Activated CD4-positive, alpha-beta memory T cell treated with anti-CD3 and anti-CD28 coated beads, Interleukin-2, amount 10 ng/mL, durations not matched to agents 7 days and 5 days (primary cell): Measurements from ENCODE around the gene PEX3. TPM values are rescaled to one million over a fixed set of nuclear protein-coding genes. Genes with fewer than 3 reads are reported as not detected.
A peak's percentile ranks its signal among the peaks of the same experiment; 100 is the strongest.

Experiments
- CTCF ChIA-PET: fragments of 350-600 bp; sonication (Branson Sonifier 250); formaldehyde crosslinking; loops from one replicate; lab custom pipeline; 2021; ENCODE audit warnings: antibody characterized with exemption, inconsistent platforms; lab: Charles Lee
- POLR2A ChIA-PET: fragments of 350-600 bp; sonication (Branson Sonifier 250); formaldehyde crosslinking; loops from one replicate; lab custom pipeline; 2021; ENCODE audit warnings: antibody characterized with exemption; lab: Charles Lee
- DNase-seq: peaks from one replicate; pipeline ENCODE4 v3.0.0-alpha.2; 2020
- H3K27ac Mint-ChIP-seq: one replicate; pipeline ENCODE4 v1.8.0; 2021; ENCODE audit warnings: mild to moderate bottlenecking, mixed read lengths
- H3K27me3 Mint-ChIP-seq: one replicate; pipeline ENCODE4 v1.8.0; 2021; ENCODE audit warnings: mixed read lengths
- H3K36me3 Mint-ChIP-seq: one replicate; pipeline ENCODE4 v1.8.0; 2021; ENCODE audit warnings: low read depth, mixed read lengths
- H3K4me1 Mint-ChIP-seq: one replicate; pipeline ENCODE4 v1.8.0; 2021; ENCODE audit warnings: mixed read lengths
- H3K4me3 Mint-ChIP-seq: one replicate; pipeline ENCODE4 v1.8.0; 2021; ENCODE audit warnings: mild to moderate bottlenecking, mixed read lengths
- H3K9me3 Mint-ChIP-seq: one replicate; pipeline ENCODE4 v1.8.0; 2021; ENCODE audit warnings: mixed read lengths
- total RNA-seq, 2 experiments: library from RNA; stranded (reverse); gene quantifications; one replicate each; pipeline ENCODE4 v1.2.3, GENCODE V29; 2021

The PEX3 gene, protein sequence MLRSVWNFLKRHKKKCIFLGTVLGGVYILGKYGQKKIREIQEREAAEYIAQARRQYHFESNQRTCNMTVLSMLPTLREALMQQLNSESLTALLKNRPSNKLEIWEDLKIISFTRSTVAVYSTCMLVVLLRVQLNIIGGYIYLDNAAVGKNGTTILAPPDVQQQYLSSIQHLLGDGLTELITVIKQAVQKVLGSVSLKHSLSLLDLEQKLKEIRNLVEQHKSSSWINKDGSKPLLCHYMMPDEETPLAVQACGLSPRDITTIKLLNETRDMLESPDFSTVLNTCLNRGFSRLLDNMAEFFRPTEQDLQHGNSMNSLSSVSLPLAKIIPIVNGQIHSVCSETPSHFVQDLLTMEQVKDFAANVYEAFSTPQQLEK
- total RNA-seq = 10 to 100 TPM; 14.1 to 15.9 TPM

DNA sequence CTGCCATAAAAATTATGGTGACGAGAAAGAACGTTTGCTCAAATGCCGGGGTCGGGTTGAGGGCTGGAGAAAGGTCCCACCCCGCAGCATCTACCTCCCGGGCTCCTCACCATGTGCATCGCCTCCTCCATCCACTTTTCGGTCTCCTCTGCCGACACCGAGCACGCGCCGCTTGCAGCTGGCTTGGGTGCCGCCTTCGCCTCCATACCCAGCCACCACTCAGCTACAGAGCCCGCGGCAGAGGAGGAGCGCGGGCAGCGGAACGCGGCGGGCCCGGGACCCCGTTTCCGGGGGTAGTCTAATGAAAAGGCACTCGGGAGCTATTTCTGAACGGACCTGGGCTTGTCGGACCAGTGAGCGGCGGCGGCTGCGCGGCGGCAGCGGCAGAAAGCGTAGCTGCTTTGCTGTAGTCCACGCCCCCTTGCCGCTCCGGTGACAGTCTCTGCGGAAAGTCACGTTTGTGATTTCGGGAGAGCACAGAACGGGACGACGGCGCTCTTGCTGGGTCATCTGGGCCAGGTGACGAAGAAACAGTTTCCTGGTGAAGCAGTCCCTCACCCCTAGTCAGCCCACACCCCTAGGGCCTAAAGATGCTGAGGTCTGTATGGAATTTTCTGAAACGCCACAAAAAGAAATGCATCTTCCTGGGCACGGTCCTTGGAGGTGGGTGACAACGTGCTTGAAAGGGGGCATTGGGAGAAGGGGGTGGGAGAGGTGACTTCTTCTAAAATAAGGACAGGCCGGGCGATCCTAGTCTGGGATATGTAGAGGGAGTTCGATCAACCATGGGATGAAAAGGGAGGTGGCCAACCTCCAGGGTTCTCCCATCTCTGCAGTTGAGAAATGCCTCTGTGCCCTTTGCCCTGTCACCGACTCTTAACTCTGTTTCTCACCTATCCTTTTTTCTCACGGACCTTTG, at the start of gene PEX3, which contains the start of gene ADAT2:
PEX3 (plus strand) TSS at position 353 of the 919 bp plus-strand sequence; CDS start at position 591, 238 bp downstream.
ADAT2 (minus strand) TSS at position 243 of the 919 bp plus-strand sequence; CDS start at position 206, 37 bp downstream.
- no peaks in the 10 kb centered on the region for H3K27me3 Mint-ChIP-seq
- DNase-seq = peak; percentile 95
- H3K9me3 Mint-ChIP-seq = no peaks in the 10 kb centered on the region
- H3K4me3 Mint-ChIP-seq = peak within 1 kb of the TSS; percentile 92
- CTCF ChIA-PET = interaction anchor here (0.6 to 1.3 kb wide), 7 partner anchors 9 to 392 kb away, joined by 3 to 7 read pairs (median 3); partner anchors contain the start of gene LTV1
- H3K4me1 Mint-ChIP-seq = peaks cover 40% of the 10 kb centered on the region
- peaks cover 3% of the 10 kb centered on the region for H3K36me3 Mint-ChIP-seq
- POLR2A ChIA-PET = interaction anchor here (0.7 to 5.2 kb wide), 25 partner anchors 9 to 645 kb away, joined by 3 to 45 read pairs (median 4); partner anchors contain the start of genes FUCA2, HIVEP2, LTV1 and SF3B5
- H3K27ac Mint-ChIP-seq = peak within 1 kb of the TSS; percentile 92

DNA sequence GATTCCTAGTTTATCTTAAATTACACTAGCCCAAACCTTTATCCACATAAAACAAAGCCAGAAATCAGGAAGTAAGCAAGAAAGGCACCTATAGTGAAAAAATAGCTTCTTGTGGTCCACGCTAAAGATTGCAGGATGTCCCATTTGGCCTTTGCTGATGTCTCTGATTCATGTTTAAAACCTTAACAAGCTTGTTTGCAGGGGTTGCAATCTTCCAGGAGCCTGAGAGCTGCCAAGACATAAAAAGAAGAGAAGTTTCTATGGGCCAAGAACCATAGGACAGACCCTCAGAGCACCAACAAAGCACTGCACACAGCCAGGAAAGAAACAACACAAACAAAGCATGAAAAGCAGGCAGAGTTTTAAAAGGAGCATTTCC, 49.5 kb upstream of the PEX3 start:
- H3K4me1 Mint-ChIP-seq = peaks cover 37% of the 10 kb centered on the region
- ChIA-PET POLR2A (no interaction called here), CTCF (interaction anchor here (1.2 kb wide), 1 partner anchor 26 kb away, joined by 4 read pairs; no protein-coding TSS in a partner anchor)
- no peaks in the 10 kb centered on the region for H3K36me3 Mint-ChIP-seq
- H3K4me3 Mint-ChIP-seq = no peak overlapping the region
- no peaks in the 10 kb centered on the region for H3K27me3 Mint-ChIP-seq
- DNase-seq = no peak
- no peaks in the 10 kb centered on the region for H3K9me3 Mint-ChIP-seq
- no peak overlapping the region for H3K27ac Mint-ChIP-seq

DNA sequence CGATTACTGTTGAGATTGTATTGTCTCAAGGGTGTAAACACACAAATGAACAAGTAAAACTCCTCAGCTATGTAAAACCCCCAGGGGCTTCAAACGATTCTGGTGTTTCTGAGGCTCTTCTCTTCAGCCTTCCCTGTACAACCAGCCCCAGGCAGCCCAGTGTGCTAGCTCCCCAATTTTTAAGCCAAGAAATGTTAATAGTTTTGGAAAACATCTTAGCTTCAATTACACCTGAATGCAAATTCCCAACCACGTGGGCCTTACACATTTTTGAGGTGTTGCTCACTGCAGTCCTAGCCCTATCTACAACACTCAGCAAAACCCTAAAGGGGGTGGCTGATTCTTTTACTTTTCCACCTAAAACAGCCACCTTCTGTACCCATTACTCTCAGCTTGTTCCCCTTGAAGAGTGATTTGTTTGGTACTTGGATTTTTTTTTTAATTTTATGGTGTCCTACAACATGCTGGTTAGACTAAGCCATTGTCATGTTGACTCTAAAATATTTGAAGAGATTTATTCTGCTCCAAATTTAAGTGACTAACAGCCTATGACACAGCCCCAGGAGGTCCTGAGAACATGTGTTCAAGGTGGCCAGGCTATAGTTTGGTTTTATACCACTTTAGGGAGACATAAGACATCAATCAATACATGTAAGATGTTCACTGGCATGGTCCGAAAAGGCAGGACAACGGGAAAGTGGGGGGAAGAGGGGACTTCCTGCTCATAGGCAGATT, 48.8 kb upstream of the PEX3 start:
- Mint-ChIP-seq H3K27me3 (no peaks in the 10 kb centered on the region), H3K9me3 (no peaks in the 10 kb centered on the region), H3K27ac (no peak overlapping the region), H3K36me3 (no peaks in the 10 kb centered on the region), H3K4me3 (no peak overlapping the region), H3K4me1 (peaks cover 32% of the 10 kb centered on the region)
- CTCF ChIA-PET = interaction anchor here (1.2 kb wide), 1 partner anchor 25 kb away, joined by 4 read pairs; no protein-coding TSS in a partner anchor
- no peak for DNase-seq
- POLR2A ChIA-PET = no interaction called here

DNA sequence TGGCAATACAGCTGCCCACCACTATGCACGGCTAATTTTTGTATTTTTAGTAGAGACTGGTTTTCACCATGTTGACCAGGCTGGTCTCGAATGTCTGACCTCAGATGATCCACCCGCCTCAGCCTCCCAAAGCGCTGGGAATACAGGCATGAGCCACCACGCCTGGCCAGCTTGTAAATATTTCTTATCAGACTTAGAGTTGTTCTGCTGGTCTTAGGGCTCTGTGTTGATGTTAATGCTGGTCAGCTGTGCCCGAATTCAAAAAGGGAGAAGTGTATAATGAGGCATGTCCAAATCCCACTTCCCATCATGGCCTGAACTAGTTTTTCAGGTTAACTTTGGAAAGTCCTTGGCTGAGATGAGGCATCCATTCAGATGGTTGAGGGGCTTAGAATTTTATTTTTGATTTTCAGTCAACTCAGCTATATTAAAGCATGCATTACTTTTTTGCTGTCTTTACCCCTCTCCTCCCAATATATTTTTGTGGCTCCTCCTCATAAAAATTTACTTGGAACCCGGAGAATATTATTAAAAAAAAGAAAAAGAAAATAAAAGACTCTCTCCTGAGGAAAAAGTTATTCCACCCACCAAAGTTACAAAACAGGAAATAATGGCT, 47.8 kb upstream of the PEX3 start:
- no peak overlapping the region for H3K4me3 Mint-ChIP-seq
- CTCF ChIA-PET = no interaction called here
- H3K4me1 Mint-ChIP-seq = peaks cover 22% of the 10 kb centered on the region
- no peaks in the 10 kb centered on the region for H3K36me3 Mint-ChIP-seq
- H3K9me3 Mint-ChIP-seq = no peaks in the 10 kb centered on the region
- POLR2A ChIA-PET = no interaction called here
- H3K27ac Mint-ChIP-seq = no peak overlapping the region
- H3K27me3 Mint-ChIP-seq = no peaks in the 10 kb centered on the region
- no peak for DNase-seq

DNA sequence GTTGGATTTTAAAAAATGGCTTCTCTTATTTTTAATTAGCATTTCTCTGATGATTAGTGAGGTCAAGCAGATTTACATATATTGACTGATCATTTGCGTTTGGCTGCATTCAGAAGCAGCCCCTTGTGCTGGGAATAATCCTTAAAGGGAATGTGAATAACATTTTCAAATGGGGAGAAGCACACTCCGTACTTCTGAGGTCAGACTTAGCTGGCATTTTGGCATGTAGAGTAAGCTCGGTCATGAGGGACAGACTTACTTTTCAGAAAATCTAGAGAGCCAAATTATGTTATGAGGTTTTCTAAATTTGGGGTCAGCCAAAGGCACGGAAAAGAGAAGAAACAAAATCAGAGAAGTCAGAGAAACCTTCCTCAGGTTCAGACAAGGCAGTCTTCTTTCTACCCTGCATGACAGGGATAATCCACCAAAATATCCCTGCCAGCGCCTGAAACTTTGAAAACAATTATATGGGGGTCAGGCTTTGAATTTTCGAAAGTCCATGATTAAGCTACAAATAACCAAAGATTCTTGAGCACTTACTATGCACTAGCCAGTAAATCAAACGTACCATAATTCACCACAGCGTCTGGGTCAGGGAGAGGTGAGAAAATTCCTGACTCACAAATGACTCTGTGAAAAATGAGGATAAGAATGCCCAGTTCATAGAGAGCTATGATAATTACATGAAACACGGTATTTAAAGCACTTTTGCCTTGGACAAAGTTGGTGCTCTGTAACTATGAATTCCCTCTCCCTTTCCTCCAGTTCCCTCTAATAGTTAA, 45.0 kb upstream of the PEX3 start:
- ChIA-PET CTCF (no interaction called here), POLR2A (no interaction called here)
- peaks cover 7% of the 10 kb centered on the region for H3K4me1 Mint-ChIP-seq
- H3K27ac Mint-ChIP-seq = no peak overlapping the region
- H3K4me3 Mint-ChIP-seq = no peak overlapping the region
- no peaks in the 10 kb centered on the region for H3K9me3 Mint-ChIP-seq
- H3K36me3 Mint-ChIP-seq = no peaks in the 10 kb centered on the region
- no peaks in the 10 kb centered on the region for H3K27me3 Mint-ChIP-seq
- DNase-seq = no peak

DNA sequence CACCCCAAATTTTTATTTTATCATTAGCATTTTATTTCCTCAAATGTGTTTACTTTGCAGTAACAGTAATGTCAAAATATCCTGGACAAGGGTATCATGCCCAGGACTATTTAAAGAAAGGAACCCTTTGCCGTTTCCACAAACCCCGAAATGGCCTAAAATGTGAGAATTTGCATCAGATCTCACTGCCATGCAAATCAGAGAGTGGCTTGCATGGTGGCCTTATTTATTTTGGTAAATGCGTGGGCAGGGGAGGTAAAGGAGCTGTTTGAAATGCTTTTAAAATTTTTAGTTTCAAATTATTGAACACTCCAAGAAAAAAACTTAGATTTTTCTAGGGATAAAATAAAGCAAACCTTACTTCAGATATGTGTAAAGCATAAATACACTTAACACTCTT, 43.9 kb upstream of the PEX3 start:
- no peak for DNase-seq
- Mint-ChIP-seq H3K27ac (no peak overlapping the region), H3K4me3 (no peak overlapping the region), H3K4me1 (no peaks in the 10 kb centered on the region), H3K27me3 (no peaks in the 10 kb centered on the region), H3K9me3 (no peaks in the 10 kb centered on the region), H3K36me3 (no peaks in the 10 kb centered on the region)
- POLR2A ChIA-PET = no interaction called here
- CTCF ChIA-PET = no interaction called here

DNA sequence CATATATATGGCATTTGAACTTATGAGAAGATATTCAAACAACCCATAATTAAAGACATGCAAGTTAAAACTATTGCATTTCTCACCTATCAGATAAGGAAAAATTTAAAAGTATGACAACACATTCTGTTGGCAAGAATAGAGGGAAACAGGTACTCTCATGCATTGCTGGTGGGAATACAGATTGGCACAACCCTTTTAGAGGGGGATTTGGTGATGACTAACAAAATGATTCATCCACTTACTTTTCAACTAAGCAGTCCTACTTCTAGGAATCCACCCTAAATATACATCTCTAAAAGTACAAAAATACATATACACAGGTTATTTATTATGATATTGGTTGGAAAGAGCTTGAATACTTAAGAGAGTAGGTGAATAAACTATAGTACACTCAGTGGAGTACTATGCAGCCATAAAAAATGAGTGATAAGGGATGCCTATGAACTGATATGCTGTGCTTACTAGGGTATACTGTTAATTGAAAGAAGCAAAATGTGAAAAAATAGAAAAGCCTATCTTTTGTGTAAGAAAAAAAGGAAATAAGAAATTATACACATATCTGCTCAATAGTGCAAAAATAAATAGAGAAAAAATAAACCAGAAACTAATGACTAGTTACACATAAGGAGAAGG, 42.3 kb upstream of the PEX3 start:
- H3K27ac Mint-ChIP-seq = no peak overlapping the region
- POLR2A ChIA-PET = no interaction called here
- H3K9me3 Mint-ChIP-seq = no peaks in the 10 kb centered on the region
- CTCF ChIA-PET = no interaction called here
- no peak overlapping the region for H3K4me3 Mint-ChIP-seq
- H3K36me3 Mint-ChIP-seq = no peaks in the 10 kb centered on the region
- no peaks in the 10 kb centered on the region for H3K4me1 Mint-ChIP-seq
- peaks cover 2% of the 10 kb centered on the region for H3K27me3 Mint-ChIP-seq
- no peak for DNase-seq

DNA sequence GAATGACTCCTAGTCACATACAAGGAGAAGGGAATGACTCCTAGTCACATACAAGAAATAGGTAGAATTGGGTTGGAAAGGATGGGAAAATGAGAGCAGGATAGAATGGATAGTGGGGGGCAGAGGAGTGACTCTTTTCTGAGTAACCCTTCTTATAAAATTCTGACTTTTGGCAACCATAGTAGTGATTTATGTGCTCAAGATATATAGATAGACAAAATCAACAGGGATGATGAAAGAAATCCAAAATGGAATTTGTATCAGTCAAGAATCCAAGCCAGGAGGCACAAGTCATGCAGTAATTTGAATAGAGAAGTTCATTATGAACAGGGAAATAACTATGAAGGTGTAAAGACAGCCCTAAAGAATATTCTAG, 41.8 kb upstream of the PEX3 start:
- ChIA-PET CTCF (no interaction called here), POLR2A (no interaction called here)
- no peak for DNase-seq
- Mint-ChIP-seq H3K36me3 (no peaks in the 10 kb centered on the region), H3K4me1 (no peaks in the 10 kb centered on the region), H3K27me3 (peaks cover 2% of the 10 kb centered on the region), H3K27ac (no peak overlapping the region), H3K4me3 (no peak overlapping the region), H3K9me3 (no peaks in the 10 kb centered on the region)

DNA sequence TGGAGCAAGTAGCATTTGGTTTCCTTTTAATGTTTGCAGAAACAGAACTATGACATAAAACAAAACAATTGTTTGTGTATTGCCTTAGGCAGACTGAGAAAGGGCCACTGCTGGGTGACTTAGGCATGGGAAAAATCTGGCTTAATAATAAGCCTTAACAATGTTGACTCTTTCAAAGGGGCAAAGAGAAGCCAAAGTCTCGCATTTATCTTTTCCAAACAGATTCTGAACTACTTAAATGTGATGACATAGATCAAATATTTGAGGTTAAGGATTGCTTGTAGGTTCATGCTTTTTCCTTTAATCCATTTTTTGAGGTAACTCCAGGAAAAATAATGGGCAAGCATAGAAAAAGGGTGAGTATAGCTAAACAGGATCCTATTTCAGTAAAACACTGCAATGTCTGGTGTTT, 39.7 kb upstream of the PEX3 start:
- no peak for DNase-seq
- Mint-ChIP-seq H3K4me1 (no peaks in the 10 kb centered on the region), H3K4me3 (no peak overlapping the region), H3K27me3 (peaks cover 2% of the 10 kb centered on the region), H3K9me3 (no peaks in the 10 kb centered on the region), H3K36me3 (no peaks in the 10 kb centered on the region), H3K27ac (no peak overlapping the region)
- POLR2A ChIA-PET = no interaction called here
- CTCF ChIA-PET = no interaction called here

DNA sequence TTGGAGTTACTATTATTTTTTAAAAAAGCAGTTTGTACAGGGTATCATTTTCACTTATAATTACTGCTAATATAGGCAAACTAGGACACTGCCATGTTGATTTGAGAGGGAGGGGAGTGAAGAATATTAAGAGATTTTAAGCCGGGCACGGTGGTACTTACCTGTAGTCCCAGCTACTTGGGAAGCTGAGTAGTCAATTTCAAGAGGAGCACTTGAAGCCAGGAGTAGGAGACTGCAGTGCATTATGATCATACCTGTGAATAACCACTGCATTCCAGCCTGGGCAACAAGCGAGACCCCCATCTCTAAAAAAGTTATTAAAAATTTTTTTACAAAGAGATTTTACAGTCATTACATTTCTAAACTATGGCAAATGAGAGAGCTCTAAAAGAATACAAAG, 35.8 kb upstream of the PEX3 start:
- H3K27me3 Mint-ChIP-seq = peaks cover 2% of the 10 kb centered on the region
- ChIA-PET CTCF (interaction anchor here (0.6 to 1.8 kb wide), 2 partner anchors 11 to 13 kb away, joined by 3 read pairs; no protein-coding TSS in a partner anchor), POLR2A (no interaction called here)
- H3K4me3 Mint-ChIP-seq = no peak overlapping the region
- no peak for DNase-seq
- H3K4me1 Mint-ChIP-seq = no peaks in the 10 kb centered on the region
- H3K27ac Mint-ChIP-seq = no peak overlapping the region
- H3K9me3 Mint-ChIP-seq = no peaks in the 10 kb centered on the region
- H3K36me3 Mint-ChIP-seq = no peaks in the 10 kb centered on the region

DNA sequence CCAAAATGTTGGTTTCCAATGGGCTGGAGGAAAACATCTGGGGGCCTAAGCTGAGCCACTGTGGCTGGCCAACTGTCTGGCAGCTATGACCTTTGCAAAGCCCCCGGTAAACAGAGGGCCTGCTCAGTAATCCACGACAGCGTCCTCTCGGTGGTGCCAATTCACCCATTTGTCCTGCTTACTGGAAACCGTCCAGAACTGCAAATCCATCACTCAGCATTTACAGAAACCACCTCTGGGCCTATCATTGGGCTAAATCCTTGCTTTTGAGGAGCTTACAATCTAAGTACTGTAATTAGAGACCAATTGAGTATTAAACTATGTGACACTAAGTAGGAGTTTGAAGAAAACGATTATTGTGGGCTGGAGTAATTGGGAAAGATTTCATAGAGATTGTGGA, 31.1 kb upstream of the PEX3 start:
- H3K27ac Mint-ChIP-seq = no peak overlapping the region
- CTCF ChIA-PET = no interaction called here
- no peaks in the 10 kb centered on the region for H3K9me3 Mint-ChIP-seq
- H3K4me1 Mint-ChIP-seq = no peaks in the 10 kb centered on the region
- H3K36me3 Mint-ChIP-seq = peaks cover 5% of the 10 kb centered on the region
- POLR2A ChIA-PET = no interaction called here
- H3K27me3 Mint-ChIP-seq = no peaks in the 10 kb centered on the region
- no peak overlapping the region for H3K4me3 Mint-ChIP-seq
- DNase-seq = no peak
